Panc1 (cell line): ENCODE measurements around the gene CHCHD6. TPM values are rescaled to one million over a fixed set of nuclear protein-coding genes. Genes with fewer than 3 reads are reported as not detected.

Experiments used
- ATAC-seq: fragments of 200-7000 bp; cut with Tn5 transposase; 2 replicates; pipeline ENCODE4 v1.9.1; 2020; ENCODE audit warnings: mild to moderate bottlenecking, moderate library complexity
- BruUV-seq: library from RNA; stranded (reverse); fragments of 400-500 nt; replicated peaks from 2 replicates; lab custom pipeline; 2021; lab: Mats Ljungman, UMichigan
- CTCF ChIA-PET: fragments of 300-600 bp; sonication (Branson Sonifier 250); formaldehyde crosslinking; loops from one replicate; lab custom pipeline; 2022; ENCODE audit warnings: antibody characterized with exemption; lab: Charles Lee
- POLR2A ChIA-PET: fragments of 300-600 bp; sonication (Branson Sonifier 250); formaldehyde crosslinking; loops from one replicate; lab custom pipeline; 2022; ENCODE audit warnings: antibody characterized with exemption; lab: Charles Lee
- DNase-seq: peaks from one replicate; pipeline ENCODE4 v3.0.0-alpha.2; 2010; ENCODE audit warnings: low read depth, low spot score
- H3K27ac ChIP-seq: 2 replicates; pipeline ENCODE4 v1.5.1; 2011; ENCODE audit warnings: mild to moderate bottlenecking, low read length, inconsistent platforms
- H3K27me3 ChIP-seq: fragments of 200-500 bp; sonication (Bioruptor generic); 2 replicates; pipeline ENCODE4 v1.6.0; 2014; ENCODE audit warnings: low read length, inconsistent platforms; ENCODE audit not compliant: control insufficient read depth, insufficient read depth
- H3K36me3 ChIP-seq: fragments of 200-500 bp; sonication (Bioruptor generic); 2 replicates; pipeline ENCODE4 v1.5.1; 2014; ENCODE audit warnings: inconsistent platforms, mild to moderate bottlenecking, low read length, moderate library complexity; ENCODE audit not compliant: control insufficient read depth, insufficient read depth
- H3K4me1 ChIP-seq: 2 replicates; pipeline ENCODE4 v1.5.1; 2011; ENCODE audit warnings: inconsistent platforms, mild to moderate bottlenecking, low read length, moderate library complexity; ENCODE audit not compliant: control insufficient read depth, insufficient read depth
- H3K4me3 ChIP-seq, 2 experiments: 2 replicates each; pipeline ENCODE4 v1.5.1; 2011 to 2012; ENCODE audit warnings: low read depth in 2 of 2, low read length in 2 of 2, mild to moderate bottlenecking in 2 of 2, inconsistent platforms in 1 of 2, moderate library complexity in 1 of 2
- H3K9me3 ChIP-seq: fragments of 200-500 bp; sonication (Bioruptor generic); 2 replicates; pipeline ENCODE4 v1.5.1; 2014; ENCODE audit warnings: low read depth, mild to moderate bottlenecking, inconsistent platforms, low read length, moderate library complexity; ENCODE audit not compliant: control insufficient read depth, insufficient read depth
- CTCF ChIP-seq: fragments of 450-650 bp; IDR thresholded peaks from 2 replicates; pipeline ENCODE4 v1.5.1; 2017; ENCODE audit warnings: mild to moderate bottlenecking
- POLR2AphosphoS5 ChIP-seq: IDR thresholded peaks from 2 replicates; pipeline ENCODE4 v1.6.1; 2012; ENCODE audit warnings: mild to moderate bottlenecking, low read depth, low read length, moderate library complexity
- REST ChIP-seq, 2 experiments: IDR thresholded peaks; 2 replicates each; pipeline ENCODE4 v1.6.1; 2011 to 2012; ENCODE audit warnings: low read depth in 2 of 2, control low read depth in 1 of 2, low read length in 1 of 2, mild to moderate bottlenecking in 1 of 2, moderate library complexity in 1 of 2; ENCODE audit not compliant: insufficient read depth in 1 of 2
- SIN3A ChIP-seq: IDR thresholded peaks from 2 replicates; pipeline ENCODE4 v1.6.1; 2012; ENCODE audit warnings: low read depth, mild to moderate bottlenecking, low read length, moderate library complexity, borderline replicate concordance; ENCODE audit not compliant: insufficient read depth
- TCF7L2 ChIP-seq: IDR thresholded peaks from 2 replicates; pipeline ENCODE4 v1.6.1; 2011; ENCODE audit warnings: mild to moderate bottlenecking, low read depth, low read length, inconsistent platforms
- in situ Hi-C: cut with HindIII; loops from 2 replicates; pipeline ENCODE4 v1.10.0; 2016; ENCODE audit warnings: low sequenced_read_pairs, low pct_unique_long_range_greater_than_20kb
- intact Hi-C: fragments of 100-400 bp; cut with micrococcal nuclease; formaldehyde crosslinking; loops from one replicate; pipeline ENCODE4 v1.10.0; 2022; ENCODE audit not compliant: unreplicated experiment
- total RNA-seq: library from RNA; stranded (reverse); gene quantifications from one replicate; pipeline ENCODE4 v1.2.1, GENCODE V29; 2021; ENCODE audit not compliant: unreplicated experiment

The CHCHD6 gene
- total RNA-seq, 1 experiment from 2014 or later = 31.5 TPM

- 0 out of 2 replicates have a peak, but pooled peaks cover 5% of the 10 kb centered on the region for H3K27me3 ChIP-seq
- TF ChIP-seq REST (IDR thresholded peaks at IDR 0.05; ENCODE audit: insufficient read depth in 1 of 2, low read depth in 2 of 2, low read length in 1 of 2) (no peak), SIN3A (no peak), POLR2AphosphoS5 (no peak), CTCF (no peak), TCF7L2 (no peak)
- ATAC-seq (0 out of 2 replicates have a peak, but pooled peaks have one; percentile 18), DNase-seq (no peak)
- no TSS peak for BruUV-seq
- peaks cover 2% of the 10 kb centered on the region; the same call in 1 of the 2 replicates for H3K9me3 ChIP-seq
- H3K4me3 ChIP-seq = no peak overlapping the region
- intact Hi-C loops = loop anchor here (10.0 kb wide), 1 partner anchor 144 kb away; the partner anchor contains the start of gene CHST13
- POLR2A ChIA-PET = no interaction called here
- H3K36me3 ChIP-seq = no peaks in the 10 kb centered on the region
- no peak overlapping the region for H3K27ac ChIP-seq
- in situ Hi-C loops = no loop called here
- no peaks in the 10 kb centered on the region for H3K4me1 ChIP-seq
- CTCF ChIA-PET = interaction anchor here (1.0 kb wide), 1 partner anchor 11 kb away, joined by 9 read pairs; no protein-coding TSS in a partner anchor
Measured at GRCh38 chr3:126668450-126669401, 35.3 kb upstream of the CHCHD6 start.

- intact Hi-C loops (loop anchor here (10.0 kb wide), 1 partner anchor 783 kb away; no protein-coding TSS in a partner anchor), in situ Hi-C loops (no loop called here)
Measured at GRCh38 chr3:126671521-126671920, 32.5 kb upstream of the CHCHD6 start.

More at GRCh38 chr3:126671521-126671920, 32.5 kb upstream of the CHCHD6 start:
- CTCF ChIA-PET = no interaction called here
- H3K36me3 ChIP-seq = no peaks in the 10 kb centered on the region
- DNase-seq (no peak), ATAC-seq (no peak)
- no peak overlapping the region for H3K27ac ChIP-seq
- POLR2A ChIA-PET = no interaction called here
- H3K27me3 ChIP-seq = peaks cover 3% of the 10 kb centered on the region; the same call in 1 of the 2 replicates
- H3K4me3 ChIP-seq = no peak overlapping the region
- no peak for TF ChIP-seq POLR2AphosphoS5
- TF ChIP-seq REST (IDR thresholded peaks at IDR 0.05; ENCODE audit: insufficient read depth in 1 of 2, low read depth in 2 of 2, low read length in 1 of 2) = no peak
- no peak for TF ChIP-seq TCF7L2
- TF ChIP-seq CTCF = no peak
- no peak for TF ChIP-seq SIN3A
- H3K9me3 ChIP-seq = peaks cover 7% of the 10 kb centered on the region; the same call in 1 of the 2 replicates
- H3K4me1 ChIP-seq = no peaks in the 10 kb centered on the region
- BruUV-seq = no TSS peak
